LHCN-M2 (cell line): ENCODE measurements around the gene MRI1. TPM values are rescaled to one million over a fixed set of nuclear protein-coding genes. Genes with fewer than 3 reads are reported as not detected.
"Not testable (repeated sequence)": the region's sequence is repeated elsewhere in the genome, so short reads cannot be mapped to it uniquely, and the experiment has no call there.

Experiments used
- DNase-seq: peaks from one replicate; pipeline ENCODE4 v3.0.0-alpha.2; 2012; ENCODE audit warnings: low read depth
- total RNA-seq: library from RNA; depleted of rRNA; stranded (reverse); fragments of >200 nt; gene quantifications from 2 replicates; pipeline ENCODE4 v1.2.3, GENCODE V29; 2014

Gene MRI1
- total RNA-seq, 1 experiment from 2014 or later, result 38.7 TPM

DNA sequence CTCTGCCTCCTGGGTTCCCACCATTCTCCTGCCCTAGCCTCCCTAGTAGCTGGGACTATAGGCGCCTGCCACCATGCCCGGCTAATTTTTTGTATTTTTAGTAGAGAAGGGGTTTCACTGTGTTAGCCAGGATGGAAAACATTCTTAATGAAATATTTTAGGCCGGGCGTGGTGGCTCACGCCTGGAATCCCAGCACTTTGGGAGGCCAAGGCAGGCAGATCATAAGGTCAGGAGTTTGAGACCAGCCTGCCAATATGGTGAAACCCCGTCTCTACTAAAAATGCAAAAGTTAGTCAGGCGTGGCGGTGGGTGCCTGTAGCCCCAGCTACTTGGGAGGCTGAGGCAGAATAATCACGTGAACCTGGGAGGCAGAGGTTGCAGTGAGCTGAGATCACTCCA is 29.0 kb downstream of the MRI1 start:
- DNase-seq, result not testable (repeated sequence)

DNA sequence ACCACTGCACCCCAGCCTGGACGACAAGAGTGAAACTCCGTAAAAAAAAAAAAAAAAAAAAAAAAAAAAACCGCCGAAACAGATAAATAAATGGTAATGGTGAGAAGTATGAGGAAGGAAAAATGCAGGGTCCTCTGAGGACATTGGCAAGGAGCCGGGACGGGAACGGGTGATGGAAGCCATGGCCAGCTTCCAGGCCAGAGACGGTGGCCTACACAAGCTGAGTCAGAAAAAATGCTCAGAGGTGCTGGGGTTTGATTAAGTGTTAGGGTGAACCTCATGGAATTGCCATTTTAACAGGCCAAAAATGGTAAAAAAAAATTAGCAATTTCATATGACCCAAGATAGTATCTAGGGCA is 30.1 kb downstream of the MRI1 start:
- DNase-seq, result peak; percentile 65

DNA sequence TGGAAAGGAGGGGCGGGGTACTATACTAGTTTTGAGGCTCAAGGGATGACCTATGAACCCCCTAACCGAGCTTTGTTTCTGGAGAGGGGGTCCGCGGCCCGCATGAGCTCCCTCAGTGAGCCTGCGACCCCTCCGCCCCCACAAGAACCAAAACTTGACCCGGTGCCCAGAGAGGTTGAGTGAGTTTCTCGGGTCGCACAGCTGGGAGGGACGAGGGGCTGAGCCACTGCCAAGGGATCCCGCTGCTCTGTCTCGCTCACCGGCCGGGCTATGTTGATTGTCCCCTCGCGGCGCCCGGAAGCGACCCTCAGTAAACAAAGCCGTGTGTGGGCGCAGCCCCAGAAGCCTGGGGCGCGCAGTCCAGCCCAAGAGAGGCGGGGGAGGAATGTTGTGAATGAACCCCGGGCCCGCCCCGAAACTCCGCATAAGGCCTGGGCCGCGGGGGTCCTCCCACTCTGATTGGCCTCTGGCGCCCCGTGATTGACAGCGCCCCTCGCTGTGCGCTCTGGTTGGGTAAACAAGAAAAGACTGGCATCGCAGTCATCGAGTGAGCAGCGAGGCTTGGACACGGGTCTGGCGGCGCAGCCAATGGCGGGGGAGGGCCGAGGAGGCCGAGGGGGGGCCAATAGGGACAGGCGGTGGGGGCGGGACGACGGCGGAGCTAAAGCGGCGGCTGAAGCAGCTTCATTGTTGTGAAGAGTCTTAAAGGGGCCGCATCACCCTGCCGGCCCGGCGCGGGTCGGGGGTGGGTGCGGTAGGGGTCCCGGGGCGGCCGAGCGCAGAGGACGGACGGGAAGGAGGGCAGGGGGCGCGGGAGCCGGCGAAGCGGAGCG is 30.7 kb downstream of the MRI1 start, which contains the start of gene ZSWIM4:
ZSWIM4 (plus strand) TSS at position 687 of the 833 bp plus-strand sequence. CDS start 206 bp downstream, outside the sequence.
- DNase-seq, result peak; percentile 99

DNA sequence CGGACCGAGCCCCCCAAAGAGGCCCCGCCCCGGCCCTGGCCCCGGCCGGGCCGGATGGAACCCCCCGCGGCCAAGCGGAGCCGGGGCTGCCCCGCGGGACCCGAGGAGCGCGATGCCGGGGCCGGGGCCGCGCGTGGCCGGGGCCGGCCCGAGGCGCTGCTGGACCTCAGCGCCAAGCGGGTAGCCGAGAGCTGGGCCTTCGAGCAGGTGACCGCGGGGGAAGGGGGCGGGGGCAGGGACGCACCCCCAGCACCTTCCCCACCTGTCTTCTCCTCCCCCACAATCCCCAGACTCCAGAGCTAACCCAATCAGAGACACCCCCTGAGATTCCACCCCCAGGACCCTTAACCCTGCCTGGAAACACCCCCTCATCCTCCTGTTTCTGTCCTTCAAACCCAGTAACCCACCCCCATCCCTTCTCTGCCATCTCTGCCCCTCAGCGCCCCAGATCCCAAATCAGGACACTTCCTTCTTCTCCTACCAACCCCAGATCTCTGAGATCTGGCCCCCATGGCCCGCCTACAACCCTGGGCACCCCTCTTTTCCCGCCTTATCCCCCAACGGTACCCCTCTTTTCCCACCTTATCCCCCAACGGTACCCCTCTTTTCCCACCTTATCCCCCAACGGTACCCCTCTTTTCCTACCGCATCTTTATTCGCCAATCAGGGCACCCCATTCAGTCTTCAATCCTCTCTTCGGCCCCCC is 31.4 kb downstream of the MRI1 start:
- DNase-seq, result peak; percentile 49

DNA sequence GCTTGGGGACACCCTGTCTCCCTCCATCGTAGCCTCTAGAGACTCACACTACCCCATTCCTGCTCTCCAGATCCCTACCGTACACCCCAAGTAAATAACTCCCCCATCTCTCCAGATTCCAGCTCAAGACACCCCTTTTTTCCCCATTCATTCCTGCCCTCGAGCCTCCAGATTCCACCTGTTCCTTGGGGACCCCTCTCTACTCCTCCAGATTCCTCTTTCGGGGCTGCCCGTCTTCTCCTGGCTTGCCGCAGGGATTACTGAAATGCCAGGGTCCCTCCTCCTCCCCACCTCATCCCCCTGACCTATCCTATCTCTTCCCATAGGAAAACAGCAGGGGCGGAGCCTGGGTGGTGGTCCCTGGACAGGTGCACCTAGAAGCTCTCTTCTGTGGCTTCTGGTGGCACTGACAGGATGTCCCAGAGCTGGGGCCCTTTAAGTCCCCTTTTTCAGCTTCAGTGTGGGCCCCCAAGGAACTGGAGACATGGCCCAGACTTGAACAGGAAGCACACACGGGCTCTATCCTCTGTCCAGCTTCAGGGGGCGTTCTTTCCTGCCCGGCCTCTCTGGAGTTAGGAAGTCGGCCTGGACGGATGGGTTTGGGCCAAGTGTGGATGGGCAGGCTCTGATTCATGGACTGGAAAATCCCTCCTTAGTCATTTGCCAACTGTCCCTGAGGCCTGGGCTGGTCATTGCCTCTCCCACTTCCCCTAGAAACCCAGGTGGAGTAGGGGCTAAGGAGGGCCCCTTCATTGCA is 32.2 kb downstream of the MRI1 start:
- DNase-seq, result peak; percentile 91

DNA sequence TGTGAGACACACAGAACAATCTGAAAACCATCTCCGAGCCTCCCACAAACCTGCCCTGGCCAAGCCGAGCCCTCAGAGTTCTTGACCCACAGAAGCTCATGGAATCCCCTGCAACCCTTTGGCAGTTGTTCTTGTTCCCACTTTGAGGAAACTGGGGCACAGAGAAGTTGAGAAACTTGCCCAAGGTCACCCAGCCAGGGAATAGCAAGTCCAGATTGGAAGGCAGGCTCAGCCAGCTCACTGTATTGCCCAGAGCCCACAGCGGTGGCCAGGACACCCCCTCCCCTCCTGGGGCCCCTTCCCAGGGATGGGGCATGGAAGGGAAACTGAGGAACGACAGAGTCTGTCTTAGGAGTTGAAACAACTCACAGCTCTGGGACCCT is 32.7 kb downstream of the MRI1 start:
- DNase-seq, result no peak

DNA sequence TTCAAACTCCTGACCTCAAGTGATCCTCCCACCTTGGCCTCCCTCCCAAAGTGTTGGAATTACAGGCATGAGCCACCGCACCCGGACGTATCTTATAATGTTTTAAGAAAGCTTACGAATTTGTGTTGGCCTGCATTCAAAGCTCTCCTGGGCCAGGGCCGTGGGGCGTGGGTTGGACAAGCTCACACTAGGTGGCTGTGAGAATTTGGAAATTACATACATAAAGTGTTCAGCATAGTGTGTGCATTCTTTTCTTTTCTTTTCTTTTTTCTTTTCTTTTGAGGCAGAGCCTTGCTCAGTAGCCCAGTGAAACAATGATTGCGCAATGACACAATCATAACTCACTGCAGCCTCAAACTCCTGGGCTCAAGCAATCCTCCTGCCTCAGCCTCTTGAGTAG is 33.5 kb downstream of the MRI1 start:
- DNase-seq, result no peak

DNA sequence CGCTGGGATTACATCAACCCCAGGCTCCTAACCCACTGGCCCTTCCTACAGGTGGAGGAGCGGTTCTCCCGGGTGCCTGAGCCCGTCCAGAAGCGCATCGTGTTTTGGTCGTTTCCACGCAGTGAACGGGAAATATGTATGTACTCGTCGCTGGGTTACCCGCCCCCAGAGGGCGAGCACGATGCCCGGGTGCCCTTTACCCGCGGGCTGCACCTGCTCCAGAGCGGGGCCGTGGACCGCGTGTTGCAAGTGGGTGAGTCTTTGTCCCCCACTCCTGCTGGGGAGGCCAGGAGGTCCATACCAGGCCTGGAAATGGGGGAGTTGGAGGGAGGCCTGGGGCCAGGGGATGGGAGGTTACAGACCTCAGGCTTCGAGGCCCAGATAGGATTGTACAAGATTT is 35.3 kb downstream of the MRI1 start:
- DNase-seq, result no peak

DNA sequence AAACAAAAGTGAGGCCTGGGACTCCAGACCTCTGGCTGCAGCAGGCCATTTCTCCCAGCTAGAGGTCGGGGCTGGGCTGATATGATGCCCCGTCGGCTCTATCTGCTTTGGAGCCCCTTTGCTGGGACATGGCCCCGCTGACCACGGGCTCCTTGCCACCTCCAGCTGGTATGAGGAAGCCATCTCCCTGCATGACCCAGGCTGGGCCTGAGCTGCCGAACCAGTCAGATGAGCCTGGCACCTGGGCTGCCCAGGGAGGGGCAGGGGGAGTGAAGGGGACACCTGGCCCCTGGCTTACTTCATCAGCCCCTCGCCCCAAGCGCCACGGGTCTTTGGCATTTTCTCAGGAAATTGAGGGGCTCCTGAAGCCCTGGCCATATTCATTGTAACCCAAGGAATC is 38.7 kb downstream of the MRI1 start:
- no peak for DNase-seq

DNA sequence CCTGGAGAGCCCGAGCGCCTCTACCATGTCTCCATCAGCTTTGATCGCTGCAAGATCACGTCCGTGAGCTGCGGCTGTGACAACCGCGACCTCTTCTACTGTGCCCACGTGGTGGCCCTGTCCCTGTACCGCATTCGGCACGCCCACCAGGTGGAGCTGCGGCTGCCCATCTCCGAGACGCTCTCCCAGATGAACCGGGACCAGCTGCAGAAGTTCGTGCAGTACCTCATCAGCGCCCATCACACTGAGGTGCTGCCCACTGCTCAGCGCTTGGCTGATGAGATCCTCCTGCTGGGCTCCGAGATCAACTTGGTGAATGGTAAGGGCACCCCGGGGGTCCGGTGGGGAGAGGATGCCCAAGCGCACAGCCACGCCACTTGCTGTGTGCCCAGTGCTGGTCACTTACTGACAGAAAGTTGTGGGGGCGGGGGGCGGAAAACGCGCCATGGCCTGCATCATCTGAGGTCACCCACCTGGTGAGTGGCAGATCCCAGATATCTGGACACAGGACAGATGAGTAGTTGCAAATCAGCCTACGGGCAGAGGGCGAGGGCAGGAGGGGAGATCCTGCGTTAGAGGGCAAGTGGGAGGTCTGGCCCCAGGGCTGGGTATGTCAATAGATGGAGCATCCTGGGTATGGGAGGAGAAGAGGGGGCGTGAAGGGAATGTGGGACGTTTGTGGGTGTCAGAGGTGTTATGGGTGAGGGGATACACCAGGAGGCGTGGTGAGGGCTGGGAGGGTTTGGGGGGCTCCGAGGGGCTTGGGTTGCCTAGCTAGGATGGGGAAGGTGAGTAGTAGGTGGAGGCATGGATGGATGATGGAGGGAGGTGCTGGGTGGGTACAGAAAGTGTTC is 40.7 kb downstream of the MRI1 start:
- DNase-seq, result no peak

DNA sequence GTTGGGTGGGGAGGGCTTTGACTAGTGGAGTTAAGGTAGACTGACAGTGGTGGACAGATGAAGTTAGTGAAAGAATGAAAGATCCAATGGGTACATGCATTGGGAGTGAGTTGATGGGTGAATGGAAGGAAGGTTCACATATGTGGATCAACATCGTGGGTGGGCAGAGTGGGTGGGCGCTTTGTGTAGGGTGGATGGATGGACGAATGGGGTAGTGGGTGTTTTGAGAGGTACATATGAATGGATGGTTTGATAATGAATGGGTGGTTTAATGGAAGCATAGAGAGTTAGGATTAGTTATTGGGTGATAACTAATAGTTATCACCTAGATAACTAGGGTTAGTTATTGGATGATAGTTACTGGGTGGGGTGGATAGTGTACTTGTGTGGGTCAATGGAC is 42.4 kb downstream of the MRI1 start:
- DNase-seq, result no peak

DNA sequence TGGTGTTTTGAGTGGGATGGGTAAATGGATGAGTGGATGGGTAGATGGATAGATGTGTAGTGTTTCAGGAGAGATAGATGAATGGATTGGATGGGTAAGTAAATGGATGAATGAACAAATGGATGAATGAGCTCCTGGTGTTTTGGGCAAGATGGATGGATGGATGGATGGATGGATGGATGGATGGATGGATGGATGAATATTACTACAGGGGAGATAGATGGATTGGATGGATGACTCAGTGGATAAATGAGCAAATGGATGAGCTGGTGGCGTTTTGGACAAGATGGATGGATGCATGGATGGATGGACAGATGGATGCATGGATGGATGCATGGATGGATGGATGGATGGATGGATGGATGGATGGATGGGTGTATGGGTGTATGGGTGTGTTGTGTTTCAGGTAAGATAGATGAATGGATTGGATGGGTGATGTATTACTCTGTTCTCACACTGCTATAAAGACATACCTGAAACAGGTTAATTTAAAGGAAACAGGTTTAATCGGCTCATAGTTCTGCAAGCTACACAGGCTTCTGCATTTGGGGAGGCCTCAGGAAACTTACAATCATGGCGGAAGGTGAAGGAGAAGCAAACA is 43.2 kb downstream of the MRI1 start:
- no peak for DNase-seq

DNA sequence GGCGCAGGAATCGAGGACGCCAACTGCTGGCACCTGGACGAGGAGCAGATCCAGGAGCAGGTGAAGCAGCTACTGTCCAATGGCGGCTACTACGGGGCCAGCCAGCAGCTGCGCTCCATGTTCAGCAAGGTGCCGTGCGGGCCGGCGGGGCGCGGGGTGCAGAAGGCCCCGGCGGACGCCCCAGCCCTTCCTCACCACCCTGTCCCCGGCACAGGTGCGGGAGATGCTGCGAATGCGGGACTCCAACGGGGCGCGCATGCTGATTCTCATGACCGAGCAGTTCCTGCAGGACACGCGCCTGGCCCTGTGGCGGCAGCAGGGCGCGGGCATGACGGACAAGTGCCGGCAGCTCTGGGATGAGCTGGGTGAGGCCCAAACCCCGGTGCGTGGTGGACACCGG is 44.5 kb downstream of the MRI1 start:
- no peak for DNase-seq

DNA sequence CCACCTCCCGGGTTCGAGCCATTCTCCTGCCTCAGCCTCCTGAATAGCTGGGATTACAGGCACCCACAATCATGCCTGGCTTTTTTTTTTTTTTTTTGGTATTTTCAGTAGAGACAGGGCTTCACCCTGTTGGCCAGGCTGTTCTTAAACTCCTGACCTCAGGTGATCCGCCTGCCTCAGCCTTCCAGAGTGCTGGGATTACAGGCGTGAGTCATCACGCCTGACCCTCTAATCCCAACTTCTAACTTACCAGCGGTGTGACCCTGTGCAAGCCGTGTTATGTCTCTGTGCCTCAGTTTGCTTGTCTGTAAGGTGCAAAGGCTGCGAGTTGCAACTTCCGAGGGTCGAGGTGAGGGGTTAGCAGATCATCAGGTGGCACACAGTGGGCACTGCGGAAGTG is 48.2 kb downstream of the MRI1 start:
- no peak for DNase-seq

DNA sequence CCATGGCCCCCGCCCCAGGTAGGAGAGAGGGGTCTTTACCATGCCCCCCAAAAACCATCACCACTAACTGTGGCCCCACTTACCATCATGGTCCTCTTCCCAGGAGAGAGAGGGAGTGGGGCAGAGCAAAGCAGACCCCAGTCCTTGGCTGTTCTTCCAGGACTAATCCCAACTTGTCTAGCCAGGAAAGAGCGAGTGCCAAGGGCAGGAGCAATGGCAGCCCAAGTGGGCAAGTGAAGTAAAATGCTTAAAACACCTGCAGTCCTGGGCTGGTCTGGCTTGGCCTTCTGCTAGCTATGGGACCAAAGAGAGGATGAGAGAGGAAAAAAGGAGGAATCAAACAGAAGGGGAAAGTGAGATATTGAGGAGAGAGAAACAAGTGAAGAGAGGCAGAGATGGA is 48.8 kb downstream of the MRI1 start:
- DNase-seq, result no peak

DNA sequence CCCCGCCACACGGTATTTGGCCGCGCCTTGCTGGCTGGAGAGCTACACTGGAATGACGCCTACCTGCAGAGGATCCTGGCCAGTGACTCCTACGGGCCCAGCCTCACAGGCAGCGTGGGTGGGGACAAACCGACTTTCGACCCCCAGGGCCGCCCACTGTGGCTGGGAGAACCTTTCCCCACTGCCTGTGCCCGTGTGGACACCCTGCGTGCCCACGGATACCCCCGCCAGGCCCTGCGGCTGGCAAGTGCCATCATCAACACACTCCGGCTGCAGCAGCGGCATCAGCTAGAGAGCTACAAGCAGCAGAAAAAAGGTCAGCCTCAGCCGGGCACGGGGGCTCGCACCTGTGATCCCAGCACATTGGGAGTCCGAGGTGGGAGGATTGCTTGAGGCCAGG is 50.2 kb downstream of the MRI1 start:
- DNase-seq, result no peak

DNA sequence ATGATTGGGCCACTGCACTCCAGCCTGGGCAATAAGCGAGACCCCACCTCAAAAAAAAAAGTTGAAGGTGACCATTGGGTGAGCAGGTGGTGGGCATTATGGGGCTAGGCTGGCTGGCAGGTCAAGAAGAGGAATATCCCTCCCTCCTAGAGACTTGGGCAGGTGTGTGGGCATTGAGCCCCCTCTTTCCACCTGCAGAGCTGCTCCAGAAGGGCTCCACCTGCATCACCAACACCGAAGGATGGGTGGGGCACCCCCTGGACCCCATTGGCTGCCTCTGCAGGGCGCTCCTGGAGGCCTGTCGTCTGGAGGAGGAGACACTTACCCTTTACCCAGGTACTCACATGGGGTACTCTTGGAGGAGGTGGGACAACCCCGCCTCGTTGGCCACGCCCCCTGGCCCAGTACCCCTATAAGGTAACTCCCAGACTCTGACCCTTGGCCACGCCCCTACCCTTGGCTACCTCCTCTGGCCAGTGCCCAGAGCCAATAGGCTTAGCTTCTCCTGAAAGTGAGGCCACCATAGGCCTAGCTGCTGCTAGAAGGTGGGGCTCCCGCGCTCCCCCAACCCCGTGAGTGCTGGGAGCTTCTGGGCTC is 52.8 kb downstream of the MRI1 start:
- no peak for DNase-seq

DNA sequence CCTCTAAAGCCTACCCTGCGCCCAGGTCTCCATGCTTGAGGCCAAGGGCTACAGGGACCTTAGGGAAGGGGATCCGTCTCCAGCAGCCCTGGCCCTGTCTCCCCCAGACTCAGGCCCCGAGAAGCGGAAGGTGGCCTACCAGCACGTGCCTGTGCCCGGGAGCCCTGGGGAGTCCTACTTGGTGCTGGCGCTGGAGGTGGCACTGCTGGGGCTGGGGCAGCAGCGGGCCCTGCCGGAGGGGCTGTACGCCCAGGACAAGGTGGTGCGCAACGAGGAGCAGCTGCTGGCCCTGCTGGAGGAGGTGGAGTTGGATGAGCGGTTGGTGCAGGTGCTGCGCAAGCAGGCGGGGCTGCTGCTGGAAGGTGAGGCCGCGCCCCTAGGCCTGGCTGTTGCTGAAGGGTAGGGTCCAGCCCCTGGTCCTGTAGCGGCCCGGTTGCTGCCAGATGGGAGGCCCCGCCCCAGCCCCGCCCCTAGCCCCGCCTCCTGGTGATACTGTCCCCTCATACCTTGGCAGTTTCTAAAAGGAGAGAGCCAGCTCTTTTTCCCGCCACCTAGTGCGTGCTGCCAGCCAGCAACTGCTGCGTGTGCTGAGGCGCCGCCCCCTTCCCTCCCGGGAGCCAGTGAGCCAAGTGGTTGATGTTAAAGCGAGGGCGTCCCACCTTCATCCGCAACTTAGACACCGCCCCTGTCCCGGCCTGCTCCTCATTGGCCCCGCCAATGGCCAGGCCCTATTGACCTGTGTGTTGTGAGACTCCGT is 53.5 kb downstream of the MRI1 start:
- DNase-seq, result no peak

DNA sequence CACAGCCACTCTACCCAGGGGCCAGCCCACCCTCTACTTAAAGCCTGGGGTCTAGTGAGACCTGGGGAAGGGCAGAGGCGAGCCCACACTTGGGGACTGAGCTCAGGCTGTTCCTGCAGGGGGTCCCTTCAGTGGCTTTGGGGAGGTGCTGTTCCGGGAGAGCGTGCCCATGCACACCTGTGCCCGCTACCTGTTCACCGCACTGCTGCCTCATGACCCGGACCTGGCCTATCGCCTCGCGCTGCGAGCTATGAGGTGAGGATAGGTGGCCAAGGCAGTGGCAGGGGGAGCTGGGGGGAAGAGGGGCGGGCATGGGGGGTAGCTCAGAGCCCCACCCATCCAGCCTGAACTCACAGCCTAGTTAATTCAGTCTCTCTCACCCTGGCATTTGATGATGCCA is 54.9 kb downstream of the MRI1 start:
- DNase-seq, result no peak

DNA sequence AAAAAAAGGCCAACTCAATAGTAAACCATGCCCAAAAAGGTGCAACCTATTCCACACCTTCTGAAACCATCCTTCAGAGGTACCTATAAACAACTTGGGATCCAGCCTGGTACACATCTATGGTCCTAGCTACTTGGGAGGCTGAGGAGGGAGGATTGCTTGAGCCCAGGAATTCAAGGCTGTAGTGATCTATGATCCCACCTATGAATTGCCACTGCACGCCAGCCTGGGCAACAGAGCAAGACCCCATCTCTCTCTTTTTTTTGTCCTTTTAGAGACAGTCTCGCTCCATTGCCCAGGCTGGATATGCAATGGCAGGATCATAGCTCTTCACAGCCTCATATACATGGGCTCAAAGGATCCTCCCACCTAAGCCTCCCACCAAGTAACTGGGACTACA is 57.0 kb downstream of the MRI1 start:
- DNase-seq, result no peak
